Hematopoietic multipotent progenitor cell treated with erythropoietin and hydrocortisone succinate and interleukin-3 and kit ligand, for 17 days (in vitro differentiated cells): ENCODE results near the gene CILP.
A peak's percentile ranks its signal among the peaks of the same experiment; 100 is the strongest.

ENCODE experiments used
- DNase-seq: peaks from one replicate; pipeline ENCODE4 v3.0.0-alpha.2; 2015; ENCODE audit warnings: low spot score

The CILP gene

DNA sequence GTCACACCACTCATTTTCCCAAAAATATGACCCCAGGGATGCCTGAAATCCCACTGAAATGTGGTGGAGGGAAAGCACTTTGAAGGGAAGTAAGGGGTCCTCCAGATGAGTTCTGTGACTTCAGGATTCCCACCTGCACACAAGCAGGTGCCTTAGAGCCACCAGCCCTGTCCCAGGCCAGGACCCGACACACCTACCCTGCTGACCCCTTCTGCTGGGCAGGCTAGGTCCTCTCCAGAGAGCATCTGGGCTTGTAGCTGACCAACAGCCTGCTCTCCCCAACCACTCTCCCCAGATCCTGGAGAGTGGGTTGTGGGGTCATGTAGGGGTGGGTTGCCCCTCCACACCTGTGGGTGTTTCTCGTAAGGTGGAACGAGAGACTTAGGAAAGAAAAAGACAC lies 14.9 kb upstream of the CILP start:
- no peak for DNase-seq

GRCh38 chr15:65223996-65224395 lies 12.7 kb upstream of the CILP start:
- no peak for DNase-seq

DNA sequence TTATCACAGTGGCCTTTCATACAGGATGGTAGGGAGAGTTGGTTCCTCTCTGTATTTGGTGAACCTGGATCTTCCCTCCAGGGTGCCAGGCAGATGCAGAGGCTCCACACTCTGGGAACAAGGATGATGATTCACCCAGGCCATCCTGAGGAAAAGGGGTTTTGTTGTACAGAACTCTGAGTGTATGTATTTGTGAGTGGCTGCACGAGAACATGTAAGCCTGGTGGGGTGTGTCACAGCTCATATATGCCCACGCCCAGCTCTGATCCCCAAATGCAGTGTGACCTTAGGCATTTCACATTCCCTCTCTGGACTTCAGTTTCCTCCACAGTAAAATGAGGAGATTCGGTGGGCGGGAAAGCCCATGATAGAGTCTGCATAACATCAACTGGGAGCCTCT lies 11.6 kb upstream of the CILP start:
- DNase-seq, result no peak

DNA sequence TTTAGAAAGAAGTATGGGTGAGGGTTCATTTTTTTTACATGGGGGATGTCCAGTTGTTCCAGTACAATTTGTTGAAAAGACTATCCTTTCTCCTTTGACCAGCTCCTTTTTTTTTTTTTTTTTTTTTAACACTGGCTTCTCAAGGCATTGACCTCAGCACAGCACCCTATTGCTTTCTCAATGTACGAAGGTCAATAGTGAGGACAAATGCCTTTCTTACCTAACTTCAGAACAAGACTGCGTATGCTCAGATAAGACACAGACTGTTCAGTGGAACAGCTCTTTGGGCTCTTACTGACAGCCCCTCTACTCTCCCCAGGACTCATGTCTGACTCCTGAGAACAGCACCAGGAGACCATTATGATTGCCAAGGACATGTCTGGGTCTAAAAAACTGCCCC lies 10.4 kb upstream of the CILP start:
- DNase-seq, result no peak

DNA sequence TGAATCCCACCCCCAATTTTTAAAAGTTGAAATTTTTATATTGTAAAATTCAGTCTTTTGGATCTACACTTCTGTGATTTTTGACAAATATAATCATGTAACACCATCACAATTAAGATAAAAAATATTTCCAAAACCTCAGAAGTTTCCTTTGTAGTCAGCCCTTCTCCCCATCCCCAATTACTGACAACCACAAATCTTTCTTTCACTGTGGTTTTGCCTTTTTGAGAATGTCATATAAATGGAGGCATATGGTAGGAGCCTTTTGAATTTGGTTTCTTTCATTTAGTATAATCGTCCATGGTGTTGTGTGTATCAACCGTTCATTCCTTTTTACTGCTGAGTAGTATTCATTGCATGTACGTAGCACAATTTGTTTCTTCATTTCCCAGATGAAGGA lies 7.9 kb upstream of the CILP start:
- no peak for DNase-seq

DNA sequence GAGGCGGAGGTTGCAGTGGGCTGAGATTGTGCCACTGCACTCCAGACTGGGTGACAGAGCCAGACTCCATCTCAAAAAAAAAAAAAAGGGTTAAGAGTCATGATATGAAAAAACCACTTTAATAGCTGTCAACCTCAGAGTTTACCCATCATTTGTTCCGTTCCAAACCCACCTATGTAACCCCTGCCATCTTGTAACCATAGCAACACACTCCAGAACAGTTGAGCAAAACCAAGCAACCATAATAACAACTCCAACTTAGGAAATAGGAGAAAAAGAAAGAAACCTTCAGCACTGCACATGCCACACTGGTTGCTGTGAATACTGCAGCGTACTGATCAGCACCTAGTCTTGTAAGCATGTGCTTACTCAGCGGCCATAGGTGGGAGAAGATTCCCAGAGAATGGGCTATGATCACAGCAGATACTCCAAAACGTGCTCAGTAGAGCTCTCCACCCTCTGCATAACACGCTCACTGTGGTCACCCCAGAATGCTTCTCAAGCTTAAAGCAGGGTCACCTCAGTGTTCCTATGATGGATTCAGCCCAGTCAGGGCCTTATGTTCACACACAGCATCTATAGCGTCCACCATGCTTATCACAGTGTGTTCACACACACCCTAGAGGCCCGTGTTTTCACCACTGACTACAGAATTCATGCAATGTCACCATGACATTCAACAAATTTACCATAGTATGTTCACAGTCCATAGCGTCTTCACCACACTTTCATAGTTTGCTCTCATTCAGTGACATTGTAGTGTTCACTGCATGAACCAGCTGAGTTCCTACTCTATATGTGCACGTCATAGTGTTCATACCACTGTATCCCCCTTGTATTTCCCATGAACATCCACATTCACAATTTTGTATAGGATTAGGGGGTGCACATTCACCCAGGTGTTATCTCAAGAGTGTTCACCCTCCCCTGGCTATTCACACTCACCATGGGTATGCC lies 6.5 kb upstream of the CILP start:
- peak; percentile 77 for DNase-seq

DNA sequence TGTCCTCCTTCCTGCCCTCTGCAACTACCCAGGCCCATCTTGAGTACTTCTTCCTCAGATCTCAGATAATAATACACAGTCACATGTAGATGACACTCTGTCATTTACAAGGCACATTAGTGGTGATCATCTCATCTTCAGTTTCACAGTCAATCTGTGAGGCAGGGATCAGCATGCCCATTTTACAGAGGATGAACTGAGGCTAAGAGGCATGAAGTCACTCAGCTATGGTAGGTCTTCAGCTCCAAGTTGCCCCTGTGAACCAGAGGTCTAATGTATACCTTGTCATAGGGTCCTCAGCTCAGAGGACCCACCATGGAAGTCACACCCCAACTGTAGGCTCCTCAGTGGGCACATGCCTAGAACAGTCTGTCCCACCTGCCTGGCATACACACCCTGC lies 4.2 kb upstream of the CILP start:
- no peak for DNase-seq

- DNase-seq, result no peak
Observed at GRCh38 chr15:65214010-65214409, 2.7 kb upstream of the CILP start.

GRCh38 chr15:65213241-65213640 lies 2.0 kb upstream of the CILP start:
- no peak for DNase-seq

GRCh38 chr15:65212097-65212496 lies 824 bp upstream of the CILP start:
- DNase-seq, result peak; percentile 42

DNA sequence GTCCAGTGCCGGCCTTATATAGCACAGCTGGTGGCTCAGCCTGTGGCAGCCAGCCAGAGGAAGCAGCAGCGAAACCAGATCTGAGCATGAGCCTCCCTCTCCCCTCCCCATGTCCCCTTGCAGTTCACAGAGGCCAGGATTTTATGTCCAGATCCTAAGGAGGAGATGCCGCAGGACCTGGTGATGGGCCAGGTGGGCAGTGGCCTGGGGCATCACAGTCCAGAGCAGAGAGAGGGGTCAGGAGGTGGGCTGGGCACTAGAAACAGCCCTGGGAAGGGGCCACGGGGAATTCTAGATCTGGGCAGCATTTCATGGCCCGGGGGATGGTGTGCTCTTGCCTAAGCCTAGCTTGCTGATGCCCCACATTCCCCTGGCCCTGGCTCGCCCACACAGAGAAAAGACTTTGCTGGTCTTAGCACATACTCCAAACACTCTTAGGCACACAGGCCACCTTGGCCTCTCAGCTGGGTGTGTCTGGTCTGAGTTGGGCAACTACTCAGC lies 259 bp upstream of the CILP start:
- no peak for DNase-seq

- DNase-seq, result no peak
Observed at GRCh38 chr15:65209701-65210643, 1.3 kb downstream of the CILP start.

DNA sequence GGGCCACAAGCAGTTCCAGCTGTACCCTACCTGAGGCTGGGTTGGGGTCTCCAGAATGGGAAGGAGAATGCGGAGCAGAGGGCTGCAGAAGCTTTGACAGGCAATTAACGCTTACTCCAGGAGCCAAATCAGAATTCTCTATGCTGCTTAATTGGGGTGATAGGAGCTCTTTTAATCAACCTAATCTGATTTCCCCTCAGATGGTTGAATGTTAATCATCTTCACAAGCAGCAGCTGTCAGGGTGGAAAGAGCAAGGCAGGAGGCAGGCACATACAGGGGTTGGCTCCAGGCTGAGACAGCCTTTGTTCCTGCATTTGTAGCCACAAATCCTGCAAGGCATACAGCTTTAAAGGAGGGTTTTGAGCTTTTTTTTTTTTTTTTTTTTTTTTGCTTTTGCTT lies 2.6 kb downstream of the CILP start:
- no peak for DNase-seq

DNA sequence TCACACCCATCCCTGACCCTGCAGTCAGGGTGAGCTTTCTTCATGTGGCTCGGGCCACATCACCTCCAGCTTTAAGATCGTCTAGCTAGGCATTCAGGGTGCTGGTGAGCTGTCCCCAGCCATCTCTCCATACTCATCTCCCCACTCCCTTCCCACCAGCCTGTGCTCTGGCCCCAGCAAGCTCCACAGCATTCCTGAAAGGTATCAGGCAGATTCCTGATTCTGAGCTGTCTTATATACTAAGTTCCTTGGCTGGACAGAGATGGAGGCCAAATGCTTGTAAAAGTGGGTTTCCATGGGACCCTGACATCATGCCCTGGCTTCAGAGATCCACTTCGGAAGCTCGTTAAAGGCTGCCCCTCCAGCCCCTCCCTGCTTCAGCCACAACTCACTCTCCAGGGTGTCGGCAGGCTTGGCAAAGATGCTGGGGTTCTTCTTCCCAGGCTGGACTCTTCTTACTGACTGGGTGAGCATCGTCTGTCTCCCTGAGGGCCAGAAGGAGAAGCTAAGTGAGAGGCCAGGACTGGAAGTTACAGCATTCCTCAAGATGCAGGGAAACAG lies 3.9 kb downstream of the CILP start:
- no peak for DNase-seq

DNA sequence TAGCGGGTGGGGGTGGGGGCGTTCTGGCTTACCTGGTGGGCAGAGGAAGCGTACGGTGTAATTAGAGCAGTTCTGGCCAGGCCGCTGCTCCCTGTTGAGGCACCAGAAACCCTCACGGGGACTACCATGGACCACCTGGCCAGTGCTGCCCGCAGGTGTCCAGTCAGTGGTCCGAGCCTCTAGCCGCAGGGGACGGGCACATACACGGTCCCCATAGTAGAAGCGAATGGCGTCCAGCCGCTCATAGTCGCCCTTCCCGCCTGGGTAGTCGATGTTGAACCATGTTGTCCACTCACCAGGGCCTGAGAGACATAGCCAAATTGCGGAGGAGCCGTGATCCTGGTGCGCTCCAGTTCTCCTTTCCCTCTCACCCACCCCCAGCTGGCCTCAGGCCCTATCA lies 4.5 kb downstream of the CILP start:
- DNase-seq, result no peak

GRCh38 chr15:65204931-65205660 lies 6.2 kb downstream of the CILP start:
- DNase-seq, result no peak

DNA sequence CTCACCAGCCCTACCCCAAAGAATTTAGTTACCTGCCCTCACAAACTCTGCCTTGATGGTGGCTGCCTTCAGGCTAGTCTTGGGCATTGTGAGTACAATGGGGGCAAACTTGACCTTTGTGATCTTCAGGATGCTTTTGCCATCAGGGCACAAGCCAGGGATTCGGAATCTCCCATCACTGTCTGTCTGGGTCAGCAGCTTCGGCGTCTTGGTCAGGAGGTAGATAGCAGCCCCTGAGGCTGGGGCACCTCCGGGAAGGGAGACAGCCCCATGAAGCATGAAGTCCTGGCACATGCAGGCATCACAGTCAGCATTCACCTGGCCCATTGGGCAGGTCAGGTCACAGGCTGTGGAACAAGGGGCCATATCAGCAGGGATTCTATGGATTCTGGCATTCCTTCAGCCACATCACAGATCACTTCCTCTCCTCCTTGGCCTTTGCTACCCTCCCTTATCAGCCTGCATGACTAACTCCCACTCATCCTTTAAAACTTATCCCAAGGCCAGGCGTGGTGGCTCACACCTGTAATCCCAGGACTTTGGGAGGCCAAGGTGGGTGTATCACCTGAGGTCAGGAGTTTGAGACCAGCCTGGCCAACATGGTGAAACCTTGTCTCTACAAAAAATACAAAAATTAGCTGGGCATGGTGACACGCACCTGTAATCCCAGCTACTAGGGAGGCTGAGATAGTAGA lies 6.9 kb downstream of the CILP start:
- no peak for DNase-seq

DNA sequence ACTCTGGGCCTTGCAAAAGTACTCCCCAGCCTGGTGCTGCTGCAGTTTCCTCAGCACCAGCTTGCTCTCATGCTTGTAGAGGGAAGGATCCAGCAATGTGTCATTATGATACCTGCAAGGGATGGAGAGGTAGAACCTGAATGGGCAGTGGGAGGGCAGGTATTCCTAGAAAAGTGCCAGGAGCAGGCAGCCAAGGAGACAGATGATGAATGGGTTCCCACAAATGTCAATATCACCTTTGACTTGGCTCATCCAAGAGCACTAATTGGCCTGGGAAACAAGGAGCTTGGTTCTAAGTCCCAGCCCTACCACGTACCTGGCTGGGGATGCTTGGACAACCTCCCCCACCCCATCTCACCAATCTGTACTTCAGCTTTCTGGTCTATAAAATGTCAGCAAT lies 9.4 kb downstream of the CILP start:
- no peak for DNase-seq

GRCh38 chr15:65198571-65198970 lies 12.7 kb downstream of the CILP start:
- no peak for DNase-seq

- DNase-seq, result no peak
Observed at GRCh38 chr15:65197337-65197645, 14.0 kb downstream of the CILP start.

- DNase-seq, result no peak
Observed at GRCh38 chr15:65196637-65197336, 14.5 kb downstream of the CILP start.
